Stimulated activated CD4-positive, alpha-beta T cell treated with anti-CD3 and anti-CD28 coated beads, TNF-alpha, amount 100 ng/mL, for 48 hours (primary cell): ENCODE measurements around the gene ELAVL4.
"Not testable (repeated sequence)": the region's sequence is repeated elsewhere in the genome, so short reads cannot be mapped to it uniquely, and the experiment has no call there.

Experiments
- DNase-seq, 3 donors: peaks; one replicate each; pipeline ENCODE4 v3.0.0-alpha.2; 2020; ENCODE audit warnings: low read depth in 3 of 3

Gene ELAVL4

GRCh38 chr1:50123071-50123470 lies 14.4 kb downstream of the ELAVL4 start:
- DNase-seq, result no peak

GRCh38 chr1:50126927-50127715 lies 18.4 kb downstream of the ELAVL4 start:
- no peak for DNase-seq

GRCh38 chr1:50129201-50129600 lies 20.5 kb downstream of the ELAVL4 start:
- DNase-seq, result no peak

- DNase-seq, result no peak
Measured at GRCh38 chr1:50132347-50132894, 23.7 kb downstream of the ELAVL4 start.

GRCh38 chr1:50135716-50136115 lies 27.0 kb downstream of the ELAVL4 start:
- DNase-seq, result no peak

- no peak for DNase-seq
Measured at GRCh38 chr1:50139339-50140181, 30.8 kb downstream of the ELAVL4 start.

GRCh38 chr1:50140182-50140447 lies 31.4 kb downstream of the ELAVL4 start:
- no peak for DNase-seq

GRCh38 chr1:50147191-50147850 lies 38.6 kb downstream of the ELAVL4 start:
- DNase-seq, result no peak

GRCh38 chr1:50148142-50148923 lies 39.6 kb downstream of the ELAVL4 start:
- no peak for DNase-seq

GRCh38 chr1:50152236-50152635 lies 43.5 kb downstream of the ELAVL4 start:
- DNase-seq, result no peak

- no peak for DNase-seq
Measured at GRCh38 chr1:50155541-50155940, 46.8 kb downstream of the ELAVL4 start.

- no peak for DNase-seq
Measured at GRCh38 chr1:50156241-50157010, 47.7 kb downstream of the ELAVL4 start.

- no peak for DNase-seq
Measured at GRCh38 chr1:50157306-50157941, 48.7 kb downstream of the ELAVL4 start.

GRCh38 chr1:50158421-50158820 lies 49.7 kb downstream of the ELAVL4 start:
- no peak for DNase-seq

- no peak for DNase-seq
Measured at GRCh38 chr1:50163680-50164079, 55.0 kb downstream of the ELAVL4 start.

- DNase-seq, result not testable (repeated sequence)
Measured at GRCh38 chr1:50166351-50166750, 57.6 kb downstream of the ELAVL4 start.

- no peak for DNase-seq
Measured at GRCh38 chr1:50172299-50172698, 63.6 kb downstream of the ELAVL4 start.

- no peak for DNase-seq
Measured at GRCh38 chr1:50174101-50174500, 65.4 kb downstream of the ELAVL4 start.

- no peak for DNase-seq
Measured at GRCh38 chr1:50175719-50176639, 67.3 kb downstream of the ELAVL4 start.
